ENCODE results near the gene MAB21L3. TPM values are rescaled to one million over a fixed set of nuclear protein-coding genes. Genes with fewer than 3 reads are reported as not detected.

Gene MAB21L3
- total RNA-seq, 1 experiment from 2014 or later = not detected

DNA sequence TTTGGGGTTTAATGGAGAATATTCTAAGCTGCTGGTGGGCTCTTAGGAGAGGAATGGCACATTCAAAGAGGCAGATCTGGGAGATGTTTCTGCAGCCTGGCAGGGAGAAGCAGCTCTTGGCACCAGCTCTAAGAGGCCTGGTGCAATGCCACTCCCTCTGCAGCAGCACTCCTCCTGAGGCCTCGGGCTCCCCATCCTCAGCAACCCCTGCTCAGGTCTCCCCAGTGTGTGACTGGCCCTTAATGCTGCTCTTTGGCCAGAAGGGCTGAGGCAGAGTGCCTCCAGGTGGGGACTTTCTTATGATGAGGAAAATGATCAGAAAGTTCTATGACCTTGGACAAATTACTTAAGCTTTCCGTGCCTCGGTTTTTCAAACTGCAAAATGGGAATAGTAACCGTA, 55.5 kb downstream of the MAB21L3 start:
- Histone ChIP-seq H3T11ph (ENCODE audit: low read length) (no peak overlapping the region), H2BK12ac (ENCODE audit: insufficient read length, low read depth, low read length) (no peak overlapping the region), H4K20me1 (ENCODE audit: control insufficient read depth, insufficient read depth, insufficient read length) (no peaks in the 10 kb centered on the region), H4K91ac (ENCODE audit: insufficient read length, low read depth, low read length) (no peak overlapping the region), H3K18ac (ENCODE audit: insufficient read length, low read depth, low read length) (no peak overlapping the region), H3K4me1 (ENCODE audit: insufficient read depth, low read length) (no peaks in the 10 kb centered on the region), H2BK5ac (ENCODE audit: insufficient read length, low read length) (no peak overlapping the region), H2BK120ac (ENCODE audit: low read depth, low read length, poor library complexity, severe bottlenecking) (no peak overlapping the region), H4K8ac (replicated peaks; ENCODE audit: insufficient read length, low read depth, low read length) (no peak overlapping the region), H3K79me1 (ENCODE audit: insufficient read depth, low read depth, low read length, poor library complexity, severe bottlenecking) (no peaks in the 10 kb centered on the region), H3K27ac (ENCODE audit: insufficient read length, low read depth, low read length) (no peak overlapping the region), H3K4ac (ENCODE audit: low read depth, low read length) (no peak overlapping the region), H3K9ac (ENCODE audit: extremely low read depth, insufficient read length, low read length) (no peak overlapping the region), H2AFZ (ENCODE audit: low read length) (no peak overlapping the region), H3K79me2 (ENCODE audit: insufficient read depth, low read length) (no peaks in the 10 kb centered on the region), H2BK15ac (ENCODE audit: low read depth, low read length) (no peak overlapping the region), H3K23me2 (ENCODE audit: insufficient read length, low read depth, low read length, poor library complexity, severe bottlenecking) (peaks cover 9% of the 10 kb centered on the region), H3K14ac (ENCODE audit: insufficient read depth, low read length) (no peak overlapping the region), H3K23ac (ENCODE audit: insufficient read length, low read depth, low read length) (no peak overlapping the region), H3K56ac (ENCODE audit: insufficient read length, low read depth, low read length) (no peak overlapping the region), H4K5ac (ENCODE audit: insufficient read length, low read depth, low read length) (no peak overlapping the region), H3K27me3 (ENCODE audit: insufficient read depth, low read length) (no peaks in the 10 kb centered on the region; the same call in 1 of the 2 replicates), H2BK20ac (ENCODE audit: low read depth, low read length, poor library complexity, severe bottlenecking) (no peak overlapping the region), H2AK5ac (ENCODE audit: insufficient read length, low read length) (no peak overlapping the region), H3K4me2 (ENCODE audit: insufficient read depth, insufficient read length, low read length) (no peak overlapping the region), H3K9me3 (ENCODE audit: control insufficient read depth, low read depth, low read length) (no peaks in the 10 kb centered on the region)
- H3K4me1 Mint-ChIP-seq = peaks cover 22% of the 10 kb centered on the region in 2 experiments
- DNase-seq = no peak
- no peaks in the 10 kb centered on the region; a peak in 1 of 5 replicates for H3K9me3 Mint-ChIP-seq
- no CpG with 5 or more reads among the region's 4 CpGs for WGBS (ENCODE audit: extremely low coverage, insufficient read length, low lambda C conversion rate)
- H3K27ac Mint-ChIP-seq = peak overlapping the region in 1 of 3 experiments; percentile 55; a peak in 1 of 7 replicates
- no peak overlapping the region for H3K4me3 Mint-ChIP-seq
- H3K36me3 Mint-ChIP-seq (ENCODE audit: insufficient read depth in 1 of 3, low read depth in 3 of 3) = no peaks in the 10 kb centered on the region; a peak in 1 of 7 replicates
- peaks cover 48% of the 10 kb centered on the region for H3K27me3 Mint-ChIP-seq (ENCODE audit: low read depth)
- TF ChIP-seq, protein P1, sequence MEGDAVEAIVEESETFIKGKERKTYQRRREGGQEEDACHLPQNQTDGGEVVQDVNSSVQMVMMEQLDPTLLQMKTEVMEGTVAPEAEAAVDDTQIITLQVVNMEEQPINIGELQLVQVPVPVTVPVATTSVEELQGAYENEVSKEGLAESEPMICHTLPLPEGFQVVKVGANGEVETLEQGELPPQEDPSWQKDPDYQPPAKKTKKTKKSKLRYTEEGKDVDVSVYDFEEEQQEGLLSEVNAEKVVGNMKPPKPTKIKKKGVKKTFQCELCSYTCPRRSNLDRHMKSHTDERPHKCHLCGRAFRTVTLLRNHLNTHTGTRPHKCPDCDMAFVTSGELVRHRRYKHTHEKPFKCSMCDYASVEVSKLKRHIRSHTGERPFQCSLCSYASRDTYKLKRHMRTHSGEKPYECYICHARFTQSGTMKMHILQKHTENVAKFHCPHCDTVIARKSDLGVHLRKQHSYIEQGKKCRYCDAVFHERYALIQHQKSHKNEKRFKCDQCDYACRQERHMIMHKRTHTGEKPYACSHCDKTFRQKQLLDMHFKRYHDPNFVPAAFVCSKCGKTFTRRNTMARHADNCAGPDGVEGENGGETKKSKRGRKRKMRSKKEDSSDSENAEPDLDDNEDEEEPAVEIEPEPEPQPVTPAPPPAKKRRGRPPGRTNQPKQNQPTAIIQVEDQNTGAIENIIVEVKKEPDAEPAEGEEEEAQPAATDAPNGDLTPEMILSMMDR (conservative IDR thresholded peaks at IDR 0.05) = no peak
